K562 (cell line): ENCODE results near the gene FAM222A. TPM values are rescaled to one million over a fixed set of nuclear protein-coding genes. Genes with fewer than 3 reads are reported as not detected.
A peak's percentile ranks its signal among the peaks of the same experiment; 100 is the strongest.

Experiments
- CBX8 ChIP-seq: fragments of 200-600 bp; sonication (generic); IDR thresholded peaks from 2 replicates; pipeline ENCODE4 v1.6.1; 2012; ENCODE audit warnings: borderline replicate concordance, mixed run types, low read depth, mild to moderate bottlenecking, moderate library complexity, mixed read lengths, low read length, control low read depth, inconsistent platforms; ENCODE audit not compliant: poor library complexity, severe bottlenecking; ENCODE audit errors: extremely low read depth
- DNMT1 ChIP-seq: fragments of 450-650 bp; IDR thresholded peaks from 2 replicates; pipeline ENCODE4 v1.6.1; 2016; ENCODE audit warnings: antibody characterized with exemption, mild to moderate bottlenecking
- HNRNPLL ChIP-seq: fragments of 200-400 bp; formaldehyde crosslinking; IDR thresholded peaks from 2 replicates; pipeline ENCODE4 v1.6.1; 2017; ENCODE audit warnings: low read length, low read depth, mild to moderate bottlenecking; ENCODE audit not compliant: poor library complexity, severe bottlenecking
- KLF16 ChIP-seq: IDR thresholded peaks from 2 replicates; pipeline ENCODE4 v1.6.1; 2016; ENCODE audit warnings: antibody characterized with exemption
- MAZ ChIP-seq, 2 experiments: fragments of 450-650 bp in 1 of 2; sonication (generic) in 1 of 2; formaldehyde crosslinking; IDR thresholded peaks in 1 of 2; conservative IDR thresholded peaks in 1 of 2; 2 replicates each; pipeline versions ENCODE4 v1.4.0 to v1.5.0; 2020; ENCODE audit warnings: mild to moderate bottlenecking in 1 of 2, missing genetic modification reagents in 1 of 2
- RB1 ChIP-seq: fragments of 450-650 bp; IDR thresholded peaks from 2 replicates; pipeline ENCODE4 v1.6.1; 2017; ENCODE audit warnings: low read depth, mild to moderate bottlenecking
- RBM25 ChIP-seq: fragments of 200-400 bp; formaldehyde crosslinking; IDR thresholded peaks from 2 replicates; pipeline ENCODE4 v1.6.1; 2018; ENCODE audit warnings: low read length, low read depth, moderate library complexity; ENCODE audit not compliant: severe bottlenecking
- SMARCA5 ChIP-seq: fragments of 450-650 bp; IDR thresholded peaks from 2 replicates; pipeline ENCODE4 v1.6.1; 2016
- XRCC5 ChIP-seq: fragments of 200-400 bp; formaldehyde crosslinking; IDR thresholded peaks from 2 replicates; pipeline ENCODE4 v1.6.1; 2017; ENCODE audit warnings: low read depth, mild to moderate bottlenecking, low read length
- ZKSCAN3 ChIP-seq: fragments of 250-450 bp; sonication (Bioruptor Pico); IDR thresholded peaks from 2 replicates; pipeline ENCODE4 v1.4.0; 2020
- ZNF75A ChIP-seq: fragments of 450-650 bp; formaldehyde crosslinking; IDR thresholded peaks from 2 replicates; pipeline ENCODE4 v1.4.0; 2020; ENCODE audit warnings: mild to moderate bottlenecking
- polyA plus RNA-seq, 8 experiments: library from polyadenylated mRNA; depleted of rRNA in 4 of 8; stranded (reverse) in 5 of 8; unstranded in 3 of 8; fragments of >200 nt; fragmentation: Nextera tagmentation in 2 of 8; fragmentation: Illumina TruSeq in 1 of 8; extraction: Ambion mirVana in 2 of 8; extraction: Trizol in 1 of 8; gene quantifications; 2 replicates each; pipeline versions ENCODE4 v1.2.1 to v1.2.3, GENCODE V29; 2011 to 2014; ENCODE audit warnings: inconsistent platforms in 1 of 8, missing spikeins in 1 of 8
- total RNA-seq, 7 experiments: library from RNA; depleted of rRNA in 6 of 7; stranded (reverse); fragments of >200 nt in 6 of 7; fragmentation: Illumina TruSeq in 2 of 7; extraction: Trizol in 2 of 7; gene quantifications; 2 replicates each; pipeline versions ENCODE4 v1.2.1 to v1.2.3, GENCODE V29; 2011 to 2021; ENCODE audit warnings: low replicate concordance in 1 of 7
- TF ChIP-seq, protein P1 (sequence below), 3 experiments: IDR thresholded peaks in 2 of 3; conservative IDR thresholded peaks in 1 of 3; 2 replicates each; pipeline ENCODE4 v1.5.1; 2011 to 2012; ENCODE audit warnings: low read length in 3 of 3, mild to moderate bottlenecking in 3 of 3, control low read depth in 2 of 3, improper control_type of control experiment in 1 of 3, inconsistent platforms in 1 of 3, low read depth in 1 of 3, mixed read lengths in 1 of 3, moderate library complexity in 1 of 3; ENCODE audit not compliant: insufficient read depth in 2 of 3

The FAM222A gene
- total and polyA plus RNA-seq, 9 of the 15 experiments (the other 6 are each of a cell fraction or from before 2014, with no cell fraction given) = 0.03 to 0.36 (median 0.12) TPM; not detected in 1

DNA sequence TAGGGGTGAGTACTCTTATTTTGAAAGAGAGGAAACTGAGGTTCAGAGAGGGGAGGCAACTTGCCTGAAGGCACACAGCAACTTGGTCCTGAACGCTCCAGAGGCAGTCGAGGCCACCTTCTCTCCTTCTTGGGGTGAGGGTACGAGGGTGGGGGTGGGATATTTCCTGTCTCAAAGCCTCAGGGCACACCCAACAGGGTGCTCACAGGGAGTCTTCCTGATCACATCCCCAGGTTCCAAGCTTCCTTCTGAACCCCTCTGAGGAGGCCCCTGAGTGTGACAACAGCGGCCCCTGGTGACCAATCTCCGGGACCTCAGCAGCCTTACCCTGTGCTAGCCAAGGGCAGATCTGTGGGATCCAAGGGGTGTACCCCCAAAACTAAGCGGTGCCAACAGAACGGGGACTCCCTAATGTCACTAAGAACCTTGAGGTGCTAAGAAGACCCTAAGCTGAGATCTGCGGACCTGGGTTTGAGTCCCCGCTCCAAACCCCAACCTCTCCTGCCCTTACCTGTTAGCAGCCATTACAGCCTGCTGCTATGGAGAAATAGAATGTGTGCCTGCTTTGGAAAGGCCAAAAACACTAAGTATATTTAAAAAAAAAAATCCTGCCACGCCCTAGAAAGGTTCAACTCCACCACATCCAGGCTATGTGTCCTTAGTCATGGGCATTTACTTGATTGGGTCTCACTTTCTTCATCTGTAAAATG is 61.7 kb downstream of the FAM222A start (continued):
- TF ChIP-seq, protein P1, sequence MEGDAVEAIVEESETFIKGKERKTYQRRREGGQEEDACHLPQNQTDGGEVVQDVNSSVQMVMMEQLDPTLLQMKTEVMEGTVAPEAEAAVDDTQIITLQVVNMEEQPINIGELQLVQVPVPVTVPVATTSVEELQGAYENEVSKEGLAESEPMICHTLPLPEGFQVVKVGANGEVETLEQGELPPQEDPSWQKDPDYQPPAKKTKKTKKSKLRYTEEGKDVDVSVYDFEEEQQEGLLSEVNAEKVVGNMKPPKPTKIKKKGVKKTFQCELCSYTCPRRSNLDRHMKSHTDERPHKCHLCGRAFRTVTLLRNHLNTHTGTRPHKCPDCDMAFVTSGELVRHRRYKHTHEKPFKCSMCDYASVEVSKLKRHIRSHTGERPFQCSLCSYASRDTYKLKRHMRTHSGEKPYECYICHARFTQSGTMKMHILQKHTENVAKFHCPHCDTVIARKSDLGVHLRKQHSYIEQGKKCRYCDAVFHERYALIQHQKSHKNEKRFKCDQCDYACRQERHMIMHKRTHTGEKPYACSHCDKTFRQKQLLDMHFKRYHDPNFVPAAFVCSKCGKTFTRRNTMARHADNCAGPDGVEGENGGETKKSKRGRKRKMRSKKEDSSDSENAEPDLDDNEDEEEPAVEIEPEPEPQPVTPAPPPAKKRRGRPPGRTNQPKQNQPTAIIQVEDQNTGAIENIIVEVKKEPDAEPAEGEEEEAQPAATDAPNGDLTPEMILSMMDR (IDR thresholded peaks at IDR 0.05 in 2 of 3, conservative IDR thresholded peaks at IDR 0.05 in 1 of 3; ENCODE audit: insufficient read depth in 2 of 3, low read depth in 1 of 3, low read length in 3 of 3) = peak; percentile 94 to 95 (median 94)
- TF ChIP-seq RB1 = no peak
- TF ChIP-seq RBM25 = peak; percentile 93
- TF ChIP-seq HNRNPLL = no peak
- TF ChIP-seq DNMT1 = no peak
- 0 out of 2 replicates have a peak, but pooled peaks have one; percentile 32 for TF ChIP-seq KLF16
- TF ChIP-seq MAZ (CRISPR knock-in tag; conservative IDR thresholded peaks at IDR 0.05 in 1 of 2, IDR thresholded peaks at IDR 0.05 in 1 of 2) = 0 out of 4 replicates have a peak, but pooled peaks of 1 of the 2 experiments have one; percentile 23
- TF ChIP-seq SMARCA5 = peak; percentile 85
- TF ChIP-seq ZNF75A (CRISPR knock-in tag) = no peak
- TF ChIP-seq ZKSCAN3 = no peak
- 0 out of 2 replicates have a peak, but pooled peaks have one; percentile 34 for TF ChIP-seq XRCC5
- TF ChIP-seq CBX8 = no peak
